NCI-H510A (cell line): Measurements from ENCODE around the gene SELENON.

Experiments used
- DNase-seq: peaks from one replicate; lab custom pipeline; 2025; lab: John Stamatoyannopoulos, UW

SELENON gene

DNA sequence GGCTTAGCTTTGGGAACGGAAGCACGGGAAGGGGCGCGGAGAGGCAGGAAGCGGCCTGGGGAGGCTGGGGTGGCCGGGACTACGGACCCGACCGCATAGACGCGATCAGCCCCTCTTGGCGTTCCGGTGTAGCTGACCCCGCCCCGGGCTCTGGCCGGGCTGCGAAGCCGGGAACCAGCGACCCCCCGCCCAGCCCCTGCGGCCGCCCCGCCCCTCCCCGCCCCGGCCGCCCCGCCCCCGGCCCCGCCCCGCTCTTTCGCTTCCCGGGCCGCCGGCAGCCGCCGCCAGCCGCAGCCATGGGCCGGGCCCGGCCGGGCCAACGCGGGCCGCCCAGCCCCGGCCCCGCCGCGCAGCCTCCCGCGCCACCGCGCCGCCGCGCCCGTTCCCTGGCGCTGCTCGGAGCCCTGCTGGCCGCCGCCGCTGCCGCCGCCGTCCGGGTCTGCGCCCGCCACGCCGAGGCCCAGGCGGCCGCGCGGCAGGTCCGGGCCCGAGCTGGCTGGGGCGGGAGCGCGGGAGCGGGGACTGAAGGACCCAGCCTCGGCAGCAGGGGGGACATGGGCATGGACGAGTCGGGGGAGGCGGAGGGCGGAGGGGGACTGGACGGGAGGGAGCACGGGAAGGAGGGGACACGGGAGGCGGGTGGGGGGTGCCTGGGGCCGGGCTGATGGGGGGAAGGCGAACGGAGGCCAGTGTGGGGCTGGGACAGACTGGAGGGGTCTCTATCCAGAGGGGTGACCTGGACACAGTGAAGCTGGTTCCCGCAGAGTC is at the start of gene SELENON:
SELENON (plus strand) TSS at position 259 of the 768 bp plus-strand sequence; CDS start at position 297, 38 bp downstream.
- peak; percentile 45 for DNase-seq

DNA sequence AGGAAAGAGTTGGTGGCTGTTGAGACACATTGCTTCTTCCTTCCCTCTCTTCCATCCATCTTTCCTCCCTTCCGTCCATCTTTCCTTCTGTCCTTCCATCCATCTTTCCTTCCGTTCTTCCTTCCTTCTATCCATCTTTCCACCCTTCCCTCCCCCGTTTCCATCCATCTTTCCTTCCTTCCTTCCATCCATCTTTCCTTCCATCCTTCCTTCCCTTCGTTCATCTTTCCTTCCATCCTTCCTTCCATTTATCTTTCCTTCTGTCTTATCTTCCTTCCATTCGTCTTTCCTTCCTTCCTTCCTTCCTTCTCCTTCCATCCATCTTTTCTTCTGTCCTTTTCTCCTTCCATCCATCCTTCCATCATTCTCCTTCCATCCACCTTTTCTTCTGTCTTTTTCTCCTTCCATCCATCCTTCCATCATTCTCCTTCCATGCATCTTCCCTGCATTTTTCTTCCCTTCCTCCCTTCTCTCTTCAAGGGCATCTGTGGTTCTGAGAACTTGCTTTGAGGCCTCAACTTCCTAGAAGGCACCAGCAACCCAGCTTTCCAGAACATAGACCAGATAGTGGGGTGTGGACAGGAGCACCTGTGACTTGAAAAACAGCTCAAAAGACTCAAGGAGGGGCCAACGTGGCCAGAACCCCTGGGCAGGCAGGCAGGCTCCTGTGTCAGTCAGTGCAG is 48.9 kb upstream of the SELENON start:
- no peak for DNase-seq

GRCh38 chr1:25754470-25755181 is 45.4 kb upstream of the SELENON start:
- no peak for DNase-seq

GRCh38 chr1:25755475-25756125 is 44.4 kb upstream of the SELENON start:
- DNase-seq = no peak

DNA sequence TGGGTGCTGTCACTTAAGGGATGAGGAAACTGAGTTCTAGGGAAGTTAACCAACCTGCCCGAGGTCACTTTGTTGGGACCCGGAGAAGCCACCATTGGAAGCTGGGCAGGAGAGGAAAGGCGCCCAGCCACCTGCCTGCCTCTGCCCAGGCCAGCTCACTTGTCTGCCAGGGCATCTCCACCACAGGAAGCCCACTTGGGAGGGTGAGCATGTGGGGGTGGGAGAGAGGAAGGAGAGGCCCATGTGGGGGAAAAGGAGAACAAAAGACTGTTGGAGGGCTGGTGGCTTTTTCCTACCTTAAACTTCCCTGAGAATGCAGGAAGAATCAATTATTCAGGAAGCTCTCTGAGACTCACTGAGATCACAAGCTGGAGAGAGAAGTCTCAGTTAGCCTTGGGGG is 43.8 kb upstream of the SELENON start:
- no peak for DNase-seq

DNA sequence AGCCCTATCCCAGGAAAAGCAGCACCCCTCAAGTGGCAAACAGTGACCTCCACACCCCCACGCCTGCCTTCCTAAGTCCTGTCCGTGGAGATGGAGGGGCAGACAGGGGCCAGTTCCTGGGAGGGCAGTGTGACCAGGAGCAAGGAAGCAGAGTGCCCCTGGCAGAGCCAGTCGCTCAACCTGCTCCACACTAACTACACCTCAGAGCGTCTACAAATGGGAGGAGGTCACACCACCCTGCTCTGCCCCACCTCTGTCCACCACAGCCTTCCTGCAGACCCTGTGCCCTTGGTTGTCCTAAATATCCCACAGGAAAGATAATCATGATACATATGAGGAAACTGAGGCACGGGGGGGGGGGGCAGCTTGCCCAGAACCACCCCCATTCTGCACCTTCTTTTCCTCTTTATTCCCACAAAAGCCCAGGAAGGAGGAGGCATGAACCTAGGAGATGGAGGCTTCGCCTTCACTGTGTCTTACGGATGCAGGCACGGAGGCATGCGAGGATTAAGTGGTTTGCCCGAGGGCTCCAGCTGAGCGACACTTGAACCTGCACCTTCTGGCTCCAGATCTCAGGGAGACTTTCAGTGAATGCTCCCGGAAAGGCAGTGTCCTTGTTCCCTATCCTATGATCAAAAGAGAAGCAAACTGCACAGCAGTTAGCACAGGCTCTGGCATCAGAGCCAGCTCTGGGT is 42.7 kb upstream of the SELENON start:
- DNase-seq = no peak

DNA sequence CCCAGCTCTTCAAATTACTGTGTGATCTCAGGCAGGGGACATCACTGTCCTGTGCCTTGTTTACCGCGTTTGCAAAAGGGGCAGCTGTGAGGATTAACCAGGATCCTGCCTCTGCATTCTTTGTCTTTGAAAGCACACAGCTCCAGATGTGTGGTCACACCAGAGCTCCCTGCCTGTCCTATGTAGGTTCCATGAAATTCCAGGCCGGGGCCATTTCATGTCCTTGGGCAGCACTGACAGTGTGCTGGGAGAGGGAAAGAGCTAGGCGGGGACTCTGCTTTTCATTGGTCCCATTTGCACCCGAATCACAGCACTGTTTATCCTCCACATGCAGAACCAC is 42.2 kb upstream of the SELENON start:
- DNase-seq = no peak

DNA sequence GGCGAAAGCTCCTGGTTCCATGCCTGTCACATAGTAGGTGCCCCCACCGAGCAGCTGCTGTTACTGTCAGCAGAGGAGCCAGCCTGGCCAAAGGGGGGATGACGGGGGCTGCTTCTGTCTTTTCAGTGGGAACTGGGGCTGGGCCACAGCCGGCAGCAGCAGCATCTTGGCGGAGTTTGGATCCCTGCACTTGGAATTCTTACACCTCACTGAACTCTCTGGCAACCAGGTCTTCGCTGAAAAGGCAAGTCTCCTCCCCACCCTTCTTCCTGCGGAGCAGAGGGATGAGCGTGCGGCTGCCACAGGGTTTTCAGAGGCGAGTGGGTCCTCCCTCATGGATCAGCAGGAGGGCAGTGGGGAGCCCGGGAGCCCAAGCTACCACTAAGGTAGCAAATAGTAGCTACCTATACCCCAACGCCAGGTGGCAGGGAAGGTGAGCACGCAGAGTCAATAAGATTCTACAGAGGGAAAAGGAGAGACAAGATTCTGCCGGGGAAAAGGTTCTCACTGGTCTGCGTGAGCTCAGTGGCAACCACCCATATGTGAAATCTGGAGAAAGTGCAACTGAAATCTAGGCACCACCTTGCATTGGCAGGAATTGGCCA is 41.4 kb upstream of the SELENON start:
- no peak for DNase-seq

DNA sequence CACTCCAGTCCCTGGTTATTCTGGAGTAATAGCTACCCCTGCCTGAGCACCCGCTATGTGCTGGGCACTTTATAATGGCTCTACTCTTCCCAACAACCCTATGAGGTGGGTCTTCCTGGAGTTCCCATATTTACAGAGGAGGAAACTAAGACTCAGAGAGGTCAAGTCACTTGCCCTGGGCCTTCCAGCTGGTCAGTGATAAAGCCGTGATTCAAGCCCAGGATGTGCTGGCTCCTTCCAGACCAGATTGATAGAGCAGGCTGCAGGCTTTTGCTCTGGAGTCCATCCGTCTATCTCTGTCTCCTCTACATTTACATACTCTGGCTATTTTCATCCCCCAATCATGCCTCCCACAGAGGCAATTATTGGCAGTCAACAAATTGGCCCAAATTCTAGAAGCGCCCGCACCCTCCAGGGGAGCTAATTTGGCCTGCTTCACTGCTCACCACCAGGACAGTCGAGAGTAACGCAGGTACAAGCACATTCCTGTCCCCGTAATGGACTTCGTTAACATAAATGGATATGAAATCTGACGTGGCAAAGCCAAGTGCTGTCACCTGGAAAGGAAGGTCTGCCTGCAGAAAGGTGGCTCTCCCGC is 39.8 kb upstream of the SELENON start:
- DNase-seq = no peak

GRCh38 chr1:25760871-25761270 is 39.1 kb upstream of the SELENON start:
- no peak for DNase-seq

DNA sequence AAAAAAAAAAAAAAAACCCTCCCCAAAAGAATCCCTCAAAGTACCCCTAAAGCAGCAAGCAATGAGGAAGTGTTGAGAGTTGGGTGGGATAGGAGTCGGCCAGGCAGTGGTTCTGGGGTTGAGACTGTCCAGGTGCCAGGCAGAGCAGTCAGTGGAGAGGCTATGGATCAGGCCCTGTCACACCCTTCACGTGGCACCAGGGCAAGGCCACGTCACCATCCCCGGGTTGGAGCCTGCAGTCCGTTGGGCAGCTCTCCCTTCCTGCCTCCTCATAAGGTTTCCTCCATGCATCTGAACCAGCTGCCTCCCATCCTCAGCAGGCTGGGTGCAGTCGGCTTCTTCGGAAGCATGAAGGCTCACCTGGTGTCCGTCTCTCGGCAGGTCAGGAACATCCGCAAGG is 36.5 kb upstream of the SELENON start:
- no peak for DNase-seq

GRCh38 chr1:25765136-25765922 is 34.7 kb upstream of the SELENON start:
- DNase-seq = no peak

DNA sequence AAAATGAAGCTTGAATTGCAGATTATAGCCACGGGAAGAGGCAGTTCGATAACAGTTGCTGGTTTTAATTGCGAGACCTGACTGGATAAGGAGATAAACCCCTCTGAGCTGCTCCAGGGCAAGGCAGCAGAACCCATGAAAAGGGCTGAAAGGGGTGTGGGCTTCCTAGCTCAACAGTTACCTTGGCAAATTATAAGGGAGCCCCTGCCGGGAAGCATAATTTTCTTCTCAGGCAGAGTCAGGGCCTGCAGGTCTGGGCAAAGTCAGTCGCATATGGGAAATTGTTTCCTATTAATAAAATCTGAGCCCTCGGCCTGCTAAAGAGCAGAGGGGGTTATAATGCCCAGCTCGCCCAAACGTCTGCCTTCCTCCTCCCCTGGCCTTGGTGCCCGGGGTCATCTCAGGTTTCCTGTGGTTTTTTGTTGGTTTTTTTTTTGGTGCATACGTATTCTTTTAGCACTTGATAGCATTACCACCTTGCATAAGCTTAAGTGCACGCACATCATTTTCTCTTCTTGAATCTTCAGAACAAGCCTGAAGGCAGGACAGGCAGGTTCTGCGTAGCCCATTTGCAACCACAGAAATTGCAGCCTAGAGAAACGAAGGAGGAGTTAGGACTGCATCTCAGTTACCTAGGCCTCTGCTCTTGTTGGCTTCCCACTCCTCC is 33.9 kb upstream of the SELENON start:
- no peak for DNase-seq

GRCh38 chr1:25766721-25767436 is 33.1 kb upstream of the SELENON start:
- DNase-seq = no peak

- DNase-seq = no peak
These were observed 32.6 kb upstream of the SELENON start for GRCh38 chr1:25767437-25767770.

- DNase-seq = no peak
These were observed 31.0 kb upstream of the SELENON start for GRCh38 chr1:25768999-25769398.

DNA sequence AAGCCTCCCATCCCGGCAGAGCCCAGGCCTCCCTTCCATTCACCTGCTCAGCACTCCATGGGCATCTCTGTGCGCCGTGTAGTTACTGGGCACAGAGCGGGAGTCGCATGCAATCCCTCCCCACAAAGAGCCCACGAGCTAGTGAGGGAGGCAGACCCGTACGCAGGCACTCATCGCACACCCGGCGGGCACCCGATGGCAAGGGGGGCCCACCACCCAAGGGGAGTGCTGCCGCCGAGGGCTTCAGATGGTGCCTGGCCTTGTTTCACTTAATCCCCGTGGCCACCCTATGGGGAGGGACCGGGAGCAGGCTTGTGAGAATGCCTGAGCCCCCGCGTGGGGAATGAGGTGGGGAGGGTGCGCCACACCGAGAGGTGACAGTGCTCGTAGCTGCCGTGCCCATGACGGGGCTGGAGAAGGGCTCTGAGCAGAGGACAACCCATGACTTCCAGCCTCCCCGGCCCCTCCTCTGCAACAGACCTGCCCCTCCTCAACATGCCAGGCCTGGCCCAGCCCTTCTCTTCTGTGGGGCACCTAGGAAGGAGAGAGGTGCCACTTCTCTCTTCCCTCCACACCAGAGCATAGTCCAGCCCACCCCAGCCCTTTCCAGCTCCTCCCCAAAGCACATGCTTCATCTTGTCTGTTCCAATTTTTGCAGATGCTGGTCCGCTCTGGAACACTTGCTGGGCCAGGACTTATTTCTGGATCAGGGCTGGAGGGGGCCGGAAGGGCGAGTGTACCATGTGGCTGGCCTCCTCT is 30.2 kb upstream of the SELENON start:
- DNase-seq = no peak

DNA sequence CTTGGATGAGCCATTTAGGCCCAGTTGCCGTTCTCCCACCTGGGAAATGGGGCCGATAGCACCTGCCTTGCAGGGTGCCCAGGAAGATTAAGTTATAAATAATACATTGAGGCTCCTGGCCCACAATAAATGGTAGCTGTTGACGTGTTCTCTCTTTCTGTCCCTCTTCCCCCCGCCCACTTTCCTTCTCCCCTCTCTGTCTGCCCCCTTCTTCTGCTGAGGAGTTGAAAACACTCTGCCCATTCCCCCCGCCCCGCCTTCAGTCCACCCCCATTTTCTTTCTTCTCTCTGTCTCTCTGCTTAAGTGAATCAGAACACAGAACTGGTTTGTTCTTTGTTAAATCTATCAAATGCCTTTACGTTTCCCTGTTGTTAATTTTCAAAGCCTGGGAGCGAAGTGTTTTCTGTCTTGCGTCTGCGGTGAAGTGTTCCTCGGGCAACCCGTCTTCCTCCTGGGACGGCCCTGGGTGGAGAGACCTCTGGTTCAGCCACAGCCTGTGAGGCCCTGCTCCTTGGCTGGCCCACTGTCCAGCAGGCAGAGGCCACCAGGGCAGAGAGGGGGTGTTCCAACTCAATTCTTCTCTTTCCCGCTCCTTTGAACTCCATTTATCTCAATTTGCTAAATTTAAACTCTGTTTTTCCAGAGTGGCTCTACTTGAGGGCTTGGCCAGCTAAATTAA is 29.3 kb upstream of the SELENON start:
- no peak for DNase-seq
